GM08714 (cell line): ENCODE data around the gene ST6GALNAC4.

Experiments used
- H3K4me3 ChIP-seq: fragments of 200-500 bp; sonication (Bioruptor generic); 2 replicates; pipeline ENCODE4 v1.5.1; 2014; ENCODE audit warnings: mild to moderate bottlenecking, low read length, inconsistent platforms
- ZNF274 ChIP-seq: IDR thresholded peaks from 2 replicates; pipeline ENCODE4 v1.6.1; 2012; ENCODE audit warnings: mild to moderate bottlenecking, low read depth, low read length

The ST6GALNAC4 gene

GRCh38 chr9:127916720-127917581 lies at the start of gene ST6GALNAC4:
Gene ST6GALNAC4 (minus strand): TSS chr9:127917041. CDS start chr9:127916419, 622 bp downstream.
- H3K4me3 ChIP-seq: peak within 1 kb of the TSS; percentile 77
- no peak for TF ChIP-seq ZNF274

- TF ChIP-seq ZNF274: no peak
- no peak overlapping the region for H3K4me3 ChIP-seq
Measured at GRCh38 chr9:127965953-127966352, 49.1 kb upstream of the ST6GALNAC4 start.

GRCh38 chr9:127963359-127964064 lies 46.7 kb upstream of the ST6GALNAC4 start:
- no peak for TF ChIP-seq ZNF274
- H3K4me3 ChIP-seq: no peak overlapping the region

GRCh38 chr9:127963041-127963358 lies 46.2 kb upstream of the ST6GALNAC4 start:
- no peak for TF ChIP-seq ZNF274

GRCh38 chr9:127962278-127962677 lies 45.4 kb upstream of the ST6GALNAC4 start:
- no peak for TF ChIP-seq ZNF274
- no peak overlapping the region for H3K4me3 ChIP-seq

More at GRCh38 chr9:127963041-127963358, 46.2 kb upstream of the ST6GALNAC4 start:
- H3K4me3 ChIP-seq: no peak overlapping the region

- H3K4me3 ChIP-seq: no peak overlapping the region
- no peak for TF ChIP-seq ZNF274
Measured at GRCh38 chr9:127961613-127962155, 44.8 kb upstream of the ST6GALNAC4 start.

- no peak for TF ChIP-seq ZNF274
- H3K4me3 ChIP-seq: no peak overlapping the region
Measured at GRCh38 chr9:127961155-127961490, 44.3 kb upstream of the ST6GALNAC4 start.

GRCh38 chr9:127960410-127961154 lies 43.7 kb upstream of the ST6GALNAC4 start:
- TF ChIP-seq ZNF274: no peak
- H3K4me3 ChIP-seq: no peak overlapping the region

GRCh38 chr9:127959841-127960409 lies 43.1 kb upstream of the ST6GALNAC4 start:
- H3K4me3 ChIP-seq: no peak overlapping the region
- TF ChIP-seq ZNF274: no peak

- H3K4me3 ChIP-seq: no peak overlapping the region
- TF ChIP-seq ZNF274: no peak
Measured at GRCh38 chr9:127959398-127959797, 42.6 kb upstream of the ST6GALNAC4 start.

GRCh38 chr9:127958728-127959127 lies 41.9 kb upstream of the ST6GALNAC4 start:
- TF ChIP-seq ZNF274: no peak
- no peak overlapping the region for H3K4me3 ChIP-seq

- no peak for TF ChIP-seq ZNF274
- H3K4me3 ChIP-seq: no peak overlapping the region
Measured at GRCh38 chr9:127955294-127956015, 38.6 kb upstream of the ST6GALNAC4 start.

- no peak for TF ChIP-seq ZNF274
- no peak overlapping the region for H3K4me3 ChIP-seq
Measured at GRCh38 chr9:127954831-127955293, 38.0 kb upstream of the ST6GALNAC4 start.

- no peak for TF ChIP-seq ZNF274
- no peak overlapping the region for H3K4me3 ChIP-seq
Measured at GRCh38 chr9:127953768-127954505, 37.1 kb upstream of the ST6GALNAC4 start.
